IMR-90 (cell line): ENCODE data around the gene ZNHIT2.

Source experiments
- CEBPB ChIP-seq: IDR thresholded peaks from 2 replicates; pipeline ENCODE4 v1.6.1; 2012; ENCODE audit warnings: low read depth, low read length, improper control_type of control experiment
- POLR2A ChIP-seq: IDR thresholded peaks from 2 replicates; pipeline ENCODE4 v1.6.1; 2012; ENCODE audit warnings: mild to moderate bottlenecking, low read depth, low read length
- RCOR1 ChIP-seq: IDR thresholded peaks from 2 replicates; pipeline ENCODE4 v1.6.1; 2012; ENCODE audit warnings: mild to moderate bottlenecking, low read length, improper control_type of control experiment; ENCODE audit not compliant: insufficient replicate concordance
- SMC3 ChIP-seq: fragments of 150-350 bp; IDR thresholded peaks from 2 replicates; pipeline ENCODE4 v1.6.1; 2016; ENCODE audit warnings: low read depth, mild to moderate bottlenecking, antibody characterized with exemption, low read length, moderate library complexity
- TF ChIP-seq, protein P1 (sequence below): conservative IDR thresholded peaks from 2 replicates; pipeline ENCODE4 v1.5.1; 2012; ENCODE audit warnings: mild to moderate bottlenecking, low read depth, low read length, improper control_type of control experiment

DNA sequence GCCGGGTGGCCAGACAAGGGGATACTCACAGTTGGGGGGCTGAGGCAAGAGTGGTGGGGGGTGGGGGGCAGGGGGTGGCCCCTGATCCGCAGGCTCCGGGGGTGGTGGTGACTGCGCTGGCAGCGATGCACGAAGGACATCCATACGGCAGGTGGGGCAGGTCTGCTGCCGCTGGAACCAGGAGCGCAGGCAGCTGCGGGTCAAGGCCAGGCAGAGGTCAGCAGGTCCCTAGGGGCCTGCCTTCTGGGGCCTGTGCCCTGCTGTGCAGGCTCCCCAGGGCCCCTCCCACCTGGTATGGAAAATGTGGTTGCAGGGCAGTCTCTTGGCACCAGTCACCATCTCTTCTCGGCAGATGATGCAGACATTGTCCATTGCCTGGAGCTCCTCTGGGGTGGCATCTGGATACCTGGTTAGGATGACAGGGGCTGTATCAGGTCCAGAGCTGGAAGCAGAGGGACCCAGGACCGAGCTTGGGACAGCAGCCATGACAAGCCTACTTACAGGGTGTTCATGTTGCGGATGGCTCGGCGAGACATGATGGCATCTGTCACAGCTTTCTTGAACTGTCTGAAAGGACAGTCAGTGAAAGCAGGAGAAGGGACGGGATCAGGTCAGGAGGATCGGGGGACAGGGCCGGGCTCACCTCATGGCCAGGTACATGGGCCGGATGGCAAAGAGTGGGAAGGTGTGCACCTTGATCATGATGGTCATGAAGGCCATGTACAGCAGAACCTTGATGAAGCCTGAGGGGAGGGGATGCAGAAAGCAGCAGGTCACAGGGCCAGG lies 13.3 kb upstream of the ZNHIT2 start:
- TF ChIP-seq SMC3 (no peak), RCOR1 (no peak), POLR2A (no peak), CEBPB (no peak)
- TF ChIP-seq, protein P1, sequence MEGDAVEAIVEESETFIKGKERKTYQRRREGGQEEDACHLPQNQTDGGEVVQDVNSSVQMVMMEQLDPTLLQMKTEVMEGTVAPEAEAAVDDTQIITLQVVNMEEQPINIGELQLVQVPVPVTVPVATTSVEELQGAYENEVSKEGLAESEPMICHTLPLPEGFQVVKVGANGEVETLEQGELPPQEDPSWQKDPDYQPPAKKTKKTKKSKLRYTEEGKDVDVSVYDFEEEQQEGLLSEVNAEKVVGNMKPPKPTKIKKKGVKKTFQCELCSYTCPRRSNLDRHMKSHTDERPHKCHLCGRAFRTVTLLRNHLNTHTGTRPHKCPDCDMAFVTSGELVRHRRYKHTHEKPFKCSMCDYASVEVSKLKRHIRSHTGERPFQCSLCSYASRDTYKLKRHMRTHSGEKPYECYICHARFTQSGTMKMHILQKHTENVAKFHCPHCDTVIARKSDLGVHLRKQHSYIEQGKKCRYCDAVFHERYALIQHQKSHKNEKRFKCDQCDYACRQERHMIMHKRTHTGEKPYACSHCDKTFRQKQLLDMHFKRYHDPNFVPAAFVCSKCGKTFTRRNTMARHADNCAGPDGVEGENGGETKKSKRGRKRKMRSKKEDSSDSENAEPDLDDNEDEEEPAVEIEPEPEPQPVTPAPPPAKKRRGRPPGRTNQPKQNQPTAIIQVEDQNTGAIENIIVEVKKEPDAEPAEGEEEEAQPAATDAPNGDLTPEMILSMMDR: no peak
